ENCODE results near the gene KLRF2. TPM values are rescaled to one million over a fixed set of nuclear protein-coding genes. Genes with fewer than 3 reads are reported as not detected.

The KLRF2 gene
- total and polyA plus RNA-seq, 2 of the 8 experiments (the other 6 are each of a cell fraction or from before 2014, with no cell fraction given) = not detected

DNA sequence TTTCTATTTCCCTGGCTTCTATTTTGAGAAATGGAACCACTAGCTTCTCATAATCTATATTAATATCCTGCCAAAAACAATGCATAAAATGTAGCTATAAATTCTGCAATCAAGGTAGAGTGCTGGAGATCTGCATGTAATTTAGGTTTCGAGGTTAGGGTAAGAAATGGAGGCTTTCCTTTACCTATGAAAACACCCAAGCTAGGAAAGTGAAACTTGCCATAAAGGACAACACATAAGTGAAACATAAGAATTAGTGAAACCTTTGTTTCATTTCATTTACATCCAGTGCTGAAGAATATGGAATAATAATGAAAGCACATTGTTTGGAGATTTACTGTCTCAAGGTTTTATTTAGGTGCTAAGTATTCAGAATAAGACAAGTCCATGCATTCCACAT is 41.1 kb downstream of the KLRF2 start:
- Histone ChIP-seq H2BK5ac (ENCODE audit: low read depth, low read length) (no peak overlapping the region), H3K23ac (ENCODE audit: insufficient read length) (no peak overlapping the region), H4K8ac (ENCODE audit: extremely low read depth, insufficient read depth, low read length) (no peak overlapping the region), H3K18ac (ENCODE audit: extremely low read depth, low read length) (no peak overlapping the region), H4K20me1 (replicated peaks in 1 of 2; ENCODE audit: control insufficient read depth in 1 of 2, insufficient read depth in 2 of 2, low read length in 2 of 2) (no peaks in the 10 kb centered on the region), H2BK20ac (ENCODE audit: low read length) (no peak overlapping the region), H3K27me3 (replicated peaks in 1 of 4; ENCODE audit: control insufficient read depth in 3 of 4, extremely low read depth in 1 of 4, insufficient read depth in 3 of 4, low read length in 3 of 4) (no peaks in the 10 kb centered on the region), H3K4me2 (ENCODE audit: insufficient read depth in 1 of 2, low read depth in 2 of 2, low read length in 2 of 2) (no peak overlapping the region), H3K9ac (replicated peaks in 1 of 4; ENCODE audit: extremely low read depth in 1 of 4, low read depth in 3 of 4, low read length in 3 of 4) (no peak overlapping the region), H4K5ac (ENCODE audit: insufficient read length, low read depth, low read length) (no peak overlapping the region), H3K36me3 (ENCODE audit: control insufficient read depth in 2 of 4, insufficient read depth in 4 of 4, low read length in 3 of 4) (no peaks in the 10 kb centered on the region), H3K4me1 (replicated peaks in 1 of 4; ENCODE audit: control insufficient read depth in 3 of 4, insufficient read depth in 4 of 4, low read length in 3 of 4) (no peaks in the 10 kb centered on the region), H3K56ac (replicated peaks; ENCODE audit: insufficient read length, low read depth, low read length) (no peak overlapping the region), H3K4me3 (ENCODE audit: extremely low read depth in 1 of 4, insufficient read depth in 2 of 4, low read depth in 3 of 4, low read length in 4 of 4) (no peak overlapping the region), H2BK12ac (ENCODE audit: low read depth, low read length) (no peak overlapping the region), H2BK15ac (ENCODE audit: low read length) (no peak overlapping the region), H3K4ac (replicated peaks; ENCODE audit: insufficient read length, low read depth, low read length) (no peak overlapping the region), H2AFZ (ENCODE audit: low read length) (no peak overlapping the region), H3K9me3 (ENCODE audit: insufficient read depth in 2 of 2, low read depth in 1 of 2, low read length in 1 of 2) (no peaks in the 10 kb centered on the region), H3K27ac (ENCODE audit: low read depth, low read length) (no peak overlapping the region), H2AK5ac (ENCODE audit: low read depth, low read length) (no peak overlapping the region), H3K23me2 (ENCODE audit: low read depth, low read length) (no peaks in the 10 kb centered on the region), H3K14ac (ENCODE audit: insufficient read length) (no peak overlapping the region), H2BK120ac (replicated peaks; ENCODE audit: low read depth, low read length) (no peak overlapping the region), H3K79me1 (ENCODE audit: low read depth, low read length) (no peaks in the 10 kb centered on the region), H4K91ac (replicated peaks; ENCODE audit: insufficient read length, low read length) (no peak overlapping the region), H3K79me2 (ENCODE audit: control insufficient read depth in 1 of 2, insufficient read depth in 2 of 2, low read length in 2 of 2) (no peaks in the 10 kb centered on the region)
- POLR2A ChIA-PET (ENCODE audit: partially characterized antibody) = interaction anchor here (1.4 to 2.7 kb wide), 2 partner anchors 11 to 13 kb away, joined by 9 to 11 read pairs; no protein-coding TSS in a partner anchor
- DNase-seq (ENCODE audit: low read depth in 1 of 2, low spot score in 2 of 2) = no peak
- FAIRE-seq = no peak
- 84% methylated on average over 1 of the region's 1 CpG; no CpG with 5 or more reads in 1 of the 2 experiments for WGBS, 2 experiments (ENCODE audit: extremely low coverage in 1 of 2, insufficient coverage in 1 of 2, insufficient read length in 1 of 2, insufficient replicate concordance in 2 of 2, low coverage in 1 of 2, low lambda C conversion rate in 2 of 2, missing lambda C conversion rate in 1 of 2)
- CTCF ChIA-PET (ENCODE audit: partially characterized antibody) = interaction anchor here (0.7 to 1.6 kb wide), 4 partner anchors 14 to 217 kb away, joined by 3 to 8 read pairs (median 3); no protein-coding TSS in a partner anchor
- TF ChIP-seq SRF (IDR thresholded peaks at IDR 0.05; ENCODE audit: low read depth, low read length) = no peak
- TF ChIP-seq, protein P1, sequence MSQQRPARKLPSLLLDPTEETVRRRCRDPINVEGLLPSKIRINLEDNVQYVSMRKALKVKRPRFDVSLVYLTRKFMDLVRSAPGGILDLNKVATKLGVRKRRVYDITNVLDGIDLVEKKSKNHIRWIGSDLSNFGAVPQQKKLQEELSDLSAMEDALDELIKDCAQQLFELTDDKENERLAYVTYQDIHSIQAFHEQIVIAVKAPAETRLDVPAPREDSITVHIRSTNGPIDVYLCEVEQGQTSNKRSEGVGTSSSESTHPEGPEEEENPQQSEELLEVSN (IDR thresholded peaks at IDR 0.05) = no peak
- TF ChIP-seq PHF8 (conservative IDR thresholded peaks at IDR 0.05; ENCODE audit: low read depth, low read length) = no peak
- TF ChIP-seq, protein P2, sequence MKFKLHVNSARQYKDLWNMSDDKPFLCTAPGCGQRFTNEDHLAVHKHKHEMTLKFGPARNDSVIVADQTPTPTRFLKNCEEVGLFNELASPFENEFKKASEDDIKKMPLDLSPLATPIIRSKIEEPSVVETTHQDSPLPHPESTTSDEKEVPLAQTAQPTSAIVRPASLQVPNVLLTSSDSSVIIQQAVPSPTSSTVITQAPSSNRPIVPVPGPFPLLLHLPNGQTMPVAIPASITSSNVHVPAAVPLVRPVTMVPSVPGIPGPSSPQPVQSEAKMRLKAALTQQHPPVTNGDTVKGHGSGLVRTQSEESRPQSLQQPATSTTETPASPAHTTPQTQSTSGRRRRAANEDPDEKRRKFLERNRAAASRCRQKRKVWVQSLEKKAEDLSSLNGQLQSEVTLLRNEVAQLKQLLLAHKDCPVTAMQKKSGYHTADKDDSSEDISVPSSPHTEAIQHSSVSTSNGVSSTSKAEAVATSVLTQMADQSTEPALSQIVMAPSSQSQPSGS (IDR thresholded peaks at IDR 0.05; ENCODE audit: low read length) = no peak
- no peak for TF ChIP-seq RFX5 (IDR thresholded peaks at IDR 0.05; ENCODE audit: borderline replicate concordance, low read depth, low read length)
- no peak for TF ChIP-seq CBX5 (IDR thresholded peaks at IDR 0.05; ENCODE audit: low read depth, low read length)
